ENCODE results near the gene CDX1.

The CDX1 gene

DNA sequence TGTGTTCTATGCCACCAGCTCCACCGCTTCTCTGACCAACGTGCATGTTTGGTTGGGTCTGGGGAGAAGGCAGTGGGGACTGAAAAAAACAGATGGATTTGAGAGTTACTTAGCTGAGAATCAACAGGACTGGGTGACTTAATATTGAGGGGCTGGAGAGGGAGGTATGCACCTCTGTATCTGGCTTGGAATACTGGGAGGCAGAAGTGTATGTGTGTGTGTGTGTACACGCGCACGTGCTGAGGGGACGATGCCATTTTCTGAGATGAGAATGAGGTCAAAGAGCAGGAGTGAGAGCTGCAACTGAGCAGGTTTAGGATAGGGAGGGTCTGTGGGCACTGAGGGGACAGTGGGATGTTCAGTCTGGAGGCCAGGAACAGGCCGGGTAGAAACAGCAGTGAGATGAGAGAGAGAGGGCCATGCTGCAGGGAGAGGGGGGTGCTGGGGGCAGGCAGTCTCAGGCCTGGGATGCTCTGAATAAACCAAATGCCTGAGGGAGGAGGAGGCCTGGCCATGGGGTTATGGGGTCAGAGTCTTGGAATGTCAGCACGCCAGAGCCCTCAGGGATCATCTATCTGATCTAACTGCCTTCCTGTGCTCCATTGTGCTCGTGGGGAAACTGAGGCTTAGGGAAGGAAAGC, 24.9 kb upstream of the CDX1 start:
- no peaks in the 10 kb centered on the region for H3K9me3 ChIP-seq (ENCODE audit: control insufficient read depth, low read length)
- no peaks in the 10 kb centered on the region for H3K27me3 ChIP-seq (replicated peaks; ENCODE audit: control insufficient read depth, insufficient read depth, low read length)
- H3K4me3 ChIP-seq (ENCODE audit: low read length): peak overlapping the region; percentile 34
- DNase-seq (ENCODE audit: low read depth): peak; percentile 74
- H3K9ac ChIP-seq (ENCODE audit: low read length): peak overlapping the region; percentile 91
- H3K36me3 ChIP-seq (ENCODE audit: control insufficient read depth, insufficient read depth, low read length, severe bottlenecking): peaks cover 7% of the 10 kb centered on the region
- peaks cover 99% of the 10 kb centered on the region for H3K4me1 ChIP-seq (ENCODE audit: control insufficient read depth, insufficient read depth, low read length)

DNA sequence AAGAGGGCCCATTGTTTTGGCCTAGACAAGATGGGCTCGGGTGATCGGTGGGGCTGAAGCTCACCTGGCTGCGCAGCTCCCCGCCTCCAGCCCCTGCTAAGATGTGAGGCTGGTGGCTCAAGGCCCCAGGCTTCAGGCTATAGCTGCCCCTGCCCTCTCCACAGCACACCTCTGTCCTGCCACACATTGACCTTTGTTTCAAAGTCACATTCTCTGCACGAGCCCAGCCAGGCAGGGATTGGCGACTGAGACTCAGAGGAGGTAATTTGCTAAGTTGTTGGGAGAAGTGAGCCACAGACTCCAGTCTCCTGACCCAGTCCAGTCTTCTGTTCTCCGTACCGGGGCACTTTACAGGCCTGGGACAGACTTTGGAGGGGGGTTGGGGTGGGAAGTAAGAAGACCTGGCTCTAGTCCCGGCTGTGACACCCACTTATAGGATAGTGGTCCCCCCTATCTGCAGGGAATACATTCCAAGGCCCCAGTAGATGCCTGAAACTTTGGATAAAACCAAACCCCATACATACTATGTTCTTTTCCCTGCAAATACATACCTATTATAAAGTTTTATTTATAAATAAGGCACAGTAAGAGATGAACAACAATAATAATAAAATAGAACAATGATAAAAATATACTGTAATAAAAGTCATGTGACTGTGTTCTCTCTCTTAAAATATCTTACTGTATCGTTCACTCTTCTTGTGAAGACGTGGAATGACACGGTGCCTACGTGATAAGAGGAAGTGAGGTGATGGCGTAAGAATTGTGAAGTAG, 24.2 kb upstream of the CDX1 start:
- H3K36me3 ChIP-seq (ENCODE audit: control insufficient read depth, insufficient read depth, low read length, severe bottlenecking): peaks cover 7% of the 10 kb centered on the region
- peaks cover 99% of the 10 kb centered on the region for H3K4me1 ChIP-seq (ENCODE audit: control insufficient read depth, insufficient read depth, low read length)
- H3K9me3 ChIP-seq (ENCODE audit: control insufficient read depth, low read length): no peaks in the 10 kb centered on the region
- DNase-seq (ENCODE audit: low read depth): no peak
- H3K9ac ChIP-seq (ENCODE audit: low read length): peak overlapping the region; percentile 91
- peak overlapping the region; percentile 49 for H3K4me3 ChIP-seq (ENCODE audit: low read length)
- H3K27me3 ChIP-seq (replicated peaks; ENCODE audit: control insufficient read depth, insufficient read depth, low read length): no peaks in the 10 kb centered on the region

DNA sequence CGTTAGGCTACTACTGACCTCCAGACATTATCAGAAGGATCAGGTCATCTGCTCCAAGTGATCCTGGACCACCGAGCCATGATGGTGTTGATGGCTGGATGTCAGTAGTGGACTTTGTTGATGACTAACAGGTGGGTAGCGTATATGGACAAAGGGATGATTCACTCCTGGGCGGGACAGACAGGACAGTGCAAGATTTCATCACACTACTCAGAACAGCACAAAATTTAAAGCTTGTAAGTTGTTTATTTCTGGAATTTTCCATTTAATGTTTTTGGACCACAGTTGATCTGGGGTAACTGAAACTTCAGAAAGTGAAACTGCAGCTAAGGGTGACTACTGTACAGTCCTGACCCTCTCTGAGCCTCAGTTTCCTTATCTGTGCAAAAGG, 23.6 kb upstream of the CDX1 start:
- H3K4me3 ChIP-seq (ENCODE audit: low read length): peak overlapping the region; percentile 49
- H3K36me3 ChIP-seq (ENCODE audit: control insufficient read depth, insufficient read depth, low read length, severe bottlenecking): peaks cover 7% of the 10 kb centered on the region
- H3K4me1 ChIP-seq (ENCODE audit: control insufficient read depth, insufficient read depth, low read length): peaks cover 99% of the 10 kb centered on the region
- H3K27me3 ChIP-seq (replicated peaks; ENCODE audit: control insufficient read depth, insufficient read depth, low read length): no peaks in the 10 kb centered on the region
- H3K9ac ChIP-seq (ENCODE audit: low read length): peak overlapping the region; percentile 91
- DNase-seq (ENCODE audit: low read depth): peak; percentile 95
- no peaks in the 10 kb centered on the region for H3K9me3 ChIP-seq (ENCODE audit: control insufficient read depth, low read length)

GRCh38 chr5:150143350-150144245, 23.0 kb upstream of the CDX1 start:
- Histone ChIP-seq H3K36me3 (ENCODE audit: control insufficient read depth, insufficient read depth, low read length, severe bottlenecking) (peaks cover 7% of the 10 kb centered on the region), H3K4me1 (ENCODE audit: control insufficient read depth, insufficient read depth, low read length) (peaks cover 99% of the 10 kb centered on the region), H3K9me3 (ENCODE audit: control insufficient read depth, low read length) (no peaks in the 10 kb centered on the region), H3K4me3 (ENCODE audit: low read length) (peak overlapping the region; percentile 67), H3K9ac (ENCODE audit: low read length) (peak overlapping the region; percentile 91), H3K27me3 (replicated peaks; ENCODE audit: control insufficient read depth, insufficient read depth, low read length) (no peaks in the 10 kb centered on the region)
- DNase-seq (ENCODE audit: low read depth): peak; percentile 93

GRCh38 chr5:150144246-150144801, 22.3 kb upstream of the CDX1 start:
- peaks cover 7% of the 10 kb centered on the region for H3K36me3 ChIP-seq (ENCODE audit: control insufficient read depth, insufficient read depth, low read length, severe bottlenecking)
- no peaks in the 10 kb centered on the region for H3K9me3 ChIP-seq (ENCODE audit: control insufficient read depth, low read length)
- peak overlapping the region; percentile 91 for H3K9ac ChIP-seq (ENCODE audit: low read length)
- no peaks in the 10 kb centered on the region for H3K27me3 ChIP-seq (replicated peaks; ENCODE audit: control insufficient read depth, insufficient read depth, low read length)
- peak; percentile 84 for DNase-seq (ENCODE audit: low read depth)
- H3K4me1 ChIP-seq (ENCODE audit: control insufficient read depth, insufficient read depth, low read length): peaks cover 99% of the 10 kb centered on the region
- peak overlapping the region; percentile 67 for H3K4me3 ChIP-seq (ENCODE audit: low read length)

GRCh38 chr5:150144879-150145278, 21.7 kb upstream of the CDX1 start:
- H3K4me3 ChIP-seq (ENCODE audit: low read length): peak overlapping the region; percentile 67
- peaks cover 7% of the 10 kb centered on the region for H3K36me3 ChIP-seq (ENCODE audit: control insufficient read depth, insufficient read depth, low read length, severe bottlenecking)
- H3K27me3 ChIP-seq (replicated peaks; ENCODE audit: control insufficient read depth, insufficient read depth, low read length): no peaks in the 10 kb centered on the region
- peaks cover 100% of the 10 kb centered on the region for H3K4me1 ChIP-seq (ENCODE audit: control insufficient read depth, insufficient read depth, low read length)
- H3K9ac ChIP-seq (ENCODE audit: low read length): peak overlapping the region; percentile 91
- no peaks in the 10 kb centered on the region for H3K9me3 ChIP-seq (ENCODE audit: control insufficient read depth, low read length)
- DNase-seq (ENCODE audit: low read depth): no peak

GRCh38 chr5:150146235-150146634, 20.3 kb upstream of the CDX1 start:
- Histone ChIP-seq H3K9me3 (ENCODE audit: control insufficient read depth, low read length) (no peaks in the 10 kb centered on the region), H3K4me1 (ENCODE audit: control insufficient read depth, insufficient read depth, low read length) (peaks cover 99% of the 10 kb centered on the region), H3K36me3 (ENCODE audit: control insufficient read depth, insufficient read depth, low read length, severe bottlenecking) (peaks cover 4% of the 10 kb centered on the region), H3K9ac (ENCODE audit: low read length) (peak overlapping the region; percentile 91), H3K27me3 (replicated peaks; ENCODE audit: control insufficient read depth, insufficient read depth, low read length) (no peaks in the 10 kb centered on the region), H3K4me3 (ENCODE audit: low read length) (no peak overlapping the region)
- no peak for DNase-seq (ENCODE audit: low read depth)

GRCh38 chr5:150146862-150147601, 19.5 kb upstream of the CDX1 start:
- Histone ChIP-seq H3K9me3 (ENCODE audit: control insufficient read depth, low read length) (no peaks in the 10 kb centered on the region), H3K27me3 (replicated peaks; ENCODE audit: control insufficient read depth, insufficient read depth, low read length) (no peaks in the 10 kb centered on the region), H3K9ac (ENCODE audit: low read length) (peak overlapping the region; percentile 91), H3K4me3 (ENCODE audit: low read length) (peak overlapping the region; percentile 68), H3K4me1 (ENCODE audit: control insufficient read depth, insufficient read depth, low read length) (peaks cover 95% of the 10 kb centered on the region), H3K36me3 (ENCODE audit: control insufficient read depth, insufficient read depth, low read length, severe bottlenecking) (no peaks in the 10 kb centered on the region)
- no peak for DNase-seq (ENCODE audit: low read depth)

DNA sequence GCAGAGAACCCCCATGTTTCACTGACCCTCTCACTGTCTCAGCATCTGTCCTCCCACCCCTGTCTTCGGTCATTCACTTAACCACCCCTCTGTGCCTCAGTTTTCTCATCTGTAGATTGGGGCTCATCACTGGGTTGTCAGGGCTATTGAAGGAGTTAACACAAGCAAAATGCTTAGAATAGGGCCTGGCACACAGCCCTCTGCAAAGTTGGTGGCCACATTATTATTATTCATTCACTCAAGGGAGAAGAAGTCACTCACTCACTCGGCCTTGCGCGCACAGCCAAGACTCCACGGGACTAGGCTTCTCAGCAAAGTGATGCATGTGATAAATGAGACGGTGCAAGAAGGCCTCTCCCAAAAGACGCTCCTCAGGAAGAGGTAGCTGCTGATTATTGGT, 18.9 kb upstream of the CDX1 start:
- H3K9ac ChIP-seq (ENCODE audit: low read length): peak overlapping the region; percentile 91
- H3K4me1 ChIP-seq (ENCODE audit: control insufficient read depth, insufficient read depth, low read length): peaks cover 95% of the 10 kb centered on the region
- H3K4me3 ChIP-seq (ENCODE audit: low read length): peak overlapping the region; percentile 68
- peaks cover 5% of the 10 kb centered on the region for H3K36me3 ChIP-seq (ENCODE audit: control insufficient read depth, insufficient read depth, low read length, severe bottlenecking)
- DNase-seq (ENCODE audit: low read depth): no peak
- H3K9me3 ChIP-seq (ENCODE audit: control insufficient read depth, low read length): no peaks in the 10 kb centered on the region
- H3K27me3 ChIP-seq (replicated peaks; ENCODE audit: control insufficient read depth, insufficient read depth, low read length): no peaks in the 10 kb centered on the region

GRCh38 chr5:150148117-150148927, 18.3 kb upstream of the CDX1 start:
- Histone ChIP-seq H3K27me3 (replicated peaks; ENCODE audit: control insufficient read depth, insufficient read depth, low read length) (no peaks in the 10 kb centered on the region), H3K36me3 (ENCODE audit: control insufficient read depth, insufficient read depth, low read length, severe bottlenecking) (peaks cover 10% of the 10 kb centered on the region), H3K4me3 (ENCODE audit: low read length) (peak overlapping the region; percentile 68), H3K9ac (ENCODE audit: low read length) (peak overlapping the region; percentile 91), H3K4me1 (ENCODE audit: control insufficient read depth, insufficient read depth, low read length) (peaks cover 96% of the 10 kb centered on the region), H3K9me3 (ENCODE audit: control insufficient read depth, low read length) (no peaks in the 10 kb centered on the region)
- DNase-seq (ENCODE audit: low read depth): no peak

Measured in adipocyte (in vitro differentiated cells).